ENCODE data around the gene ALDH3B1. TPM values are rescaled to one million over a fixed set of nuclear protein-coding genes. Genes with fewer than 3 reads are reported as not detected.
"Not testable (repeated sequence)": the region's sequence is repeated elsewhere in the genome, so short reads cannot be mapped to it uniquely, and the experiment has no call there.

ALDH3B1 gene
- total RNA-seq, 3 donors from 2014 or later = 8.6 to 18.9 (median 11.5) TPM

DNA sequence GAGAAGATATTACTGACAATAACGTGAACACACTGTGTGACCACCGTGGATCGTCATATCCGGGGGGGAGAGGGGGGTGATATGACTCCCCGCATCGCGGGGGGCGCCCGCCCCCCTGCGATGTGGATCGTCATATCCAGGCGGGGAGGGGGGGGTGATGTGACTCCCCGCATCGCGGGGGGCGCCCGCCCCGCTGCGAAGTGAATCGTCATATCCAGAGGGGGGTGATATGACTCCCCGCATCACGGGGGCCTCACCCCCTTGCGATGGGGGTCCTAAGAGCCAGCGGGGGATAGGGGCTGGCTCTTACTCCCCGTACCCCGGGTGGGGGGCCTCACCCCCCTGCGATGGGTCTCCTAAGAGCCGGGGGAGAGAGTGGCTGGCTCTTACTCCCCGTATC lies 26.2 kb upstream of the ALDH3B1 start:
- peaks cover 2% of the 10 kb centered on the region for H3K4me1 ChIP-seq (ENCODE audit: low read depth)
- no peaks in the 10 kb centered on the region for H3K9me3 ChIP-seq
- no peak for TF ChIP-seq CTCF (IDR thresholded peaks at IDR 0.05)
- DNase-seq (no peak), ATAC-seq (no peak)
- no peaks in the 10 kb centered on the region for H3K36me3 ChIP-seq (ENCODE audit: low read depth)
- intact Hi-C loops (cut with DNase I, micrococcal nuclease) = no loop called here
- H3K4me3 ChIP-seq = no peak overlapping the region

GRCh38 chr11:67985302-67985701 lies 24.8 kb upstream of the ALDH3B1 start:
- intact Hi-C loops (cut with DNase I, micrococcal nuclease) = not testable (repeated sequence)

GRCh38 chr11:67990546-67991346 lies 19.4 kb upstream of the ALDH3B1 start:
- H3K4me3 ChIP-seq; intact Hi-C loops (cut with DNase I, micrococcal nuclease); H3K9me3 ChIP-seq; H3K4me1 ChIP-seq (ENCODE audit: low read depth); H3K36me3 ChIP-seq (ENCODE audit: low read depth): not testable (repeated sequence)
- DNase-seq = peak in 2 of 3 donors; percentile 58 to 67
- ATAC-seq = peak; percentile 56

More at GRCh38 chr11:67985302-67985701, 24.8 kb upstream of the ALDH3B1 start:
- H3K4me1 ChIP-seq (ENCODE audit: low read depth); H3K4me3 ChIP-seq; H3K36me3 ChIP-seq (ENCODE audit: low read depth); DNase-seq; H3K9me3 ChIP-seq; ATAC-seq: not testable (repeated sequence)

GRCh38 chr11:67991347-67992121 lies 18.6 kb upstream of the ALDH3B1 start:
- DNase-seq; intact Hi-C loops (cut with DNase I, micrococcal nuclease); H3K36me3 ChIP-seq (ENCODE audit: low read depth); ATAC-seq; H3K4me1 ChIP-seq (ENCODE audit: low read depth); H3K4me3 ChIP-seq; H3K9me3 ChIP-seq: not testable (repeated sequence)

DNA sequence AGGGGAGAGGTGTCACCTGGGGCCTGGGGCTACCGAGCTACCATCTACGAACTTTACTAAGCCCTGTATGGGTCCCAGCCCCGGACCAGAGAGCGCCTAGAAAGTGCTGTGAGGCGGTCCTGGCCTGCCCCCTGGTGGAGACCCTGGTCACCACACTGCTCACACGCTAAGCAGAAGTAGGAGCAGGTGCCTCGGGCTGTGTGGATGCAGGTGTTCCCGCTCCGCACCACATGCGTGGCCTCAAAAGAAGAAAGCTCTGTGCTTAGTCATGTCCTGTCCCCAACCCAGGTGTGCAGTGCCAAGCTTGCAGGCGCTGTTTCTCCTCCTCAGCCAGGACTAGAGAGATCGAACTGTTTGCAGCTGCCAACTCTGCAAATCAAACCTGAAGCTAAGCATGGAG lies 16.3 kb upstream of the ALDH3B1 start:
- peak; percentile 58 to 75 (median 73) for DNase-seq
- TF ChIP-seq CTCF (IDR thresholded peaks at IDR 0.05) = peak; percentile 58
- H3K4me3 ChIP-seq; H3K9me3 ChIP-seq; H3K36me3 ChIP-seq (ENCODE audit: low read depth); intact Hi-C loops (cut with DNase I, micrococcal nuclease); ATAC-seq: not testable (repeated sequence)
- H3K4me1 ChIP-seq (ENCODE audit: low read depth) = peaks cover 11% of the 10 kb centered on the region

GRCh38 chr11:67994387-67994786 lies 15.7 kb upstream of the ALDH3B1 start:
- intact Hi-C loops (cut with DNase I, micrococcal nuclease); ATAC-seq: not testable (repeated sequence)

GRCh38 chr11:67995129-67995528 lies 15.0 kb upstream of the ALDH3B1 start:
- DNase-seq; H3K4me3 ChIP-seq; ATAC-seq; intact Hi-C loops (cut with DNase I, micrococcal nuclease); H3K36me3 ChIP-seq (ENCODE audit: low read depth); H3K9me3 ChIP-seq: not testable (repeated sequence)
- H3K4me1 ChIP-seq (ENCODE audit: low read depth) = peaks cover 11% of the 10 kb centered on the region

More at GRCh38 chr11:67994387-67994786, 15.7 kb upstream of the ALDH3B1 start:
- H3K4me3 ChIP-seq; H3K9me3 ChIP-seq; DNase-seq; H3K36me3 ChIP-seq (ENCODE audit: low read depth): not testable (repeated sequence)
- peaks cover 11% of the 10 kb centered on the region for H3K4me1 ChIP-seq (ENCODE audit: low read depth)

- H3K4me1 ChIP-seq (ENCODE audit: low read depth) = peaks cover 11% of the 10 kb centered on the region
- DNase-seq; intact Hi-C loops (cut with DNase I, micrococcal nuclease); H3K9me3 ChIP-seq; H3K4me3 ChIP-seq; H3K36me3 ChIP-seq (ENCODE audit: low read depth); ATAC-seq: not testable (repeated sequence)
Measured at GRCh38 chr11:67995579-67995978, 14.5 kb upstream of the ALDH3B1 start.
